NCI-H774 (cell line): ENCODE results near the gene TPO.
"Not testable (repeated sequence)": the region's sequence is repeated elsewhere in the genome, so short reads cannot be mapped to it uniquely, and the experiment has no call there.

Experiments used
- DNase-seq: peaks from one replicate; lab custom pipeline; 2025; lab: John Stamatoyannopoulos, UW

Gene TPO

DNA sequence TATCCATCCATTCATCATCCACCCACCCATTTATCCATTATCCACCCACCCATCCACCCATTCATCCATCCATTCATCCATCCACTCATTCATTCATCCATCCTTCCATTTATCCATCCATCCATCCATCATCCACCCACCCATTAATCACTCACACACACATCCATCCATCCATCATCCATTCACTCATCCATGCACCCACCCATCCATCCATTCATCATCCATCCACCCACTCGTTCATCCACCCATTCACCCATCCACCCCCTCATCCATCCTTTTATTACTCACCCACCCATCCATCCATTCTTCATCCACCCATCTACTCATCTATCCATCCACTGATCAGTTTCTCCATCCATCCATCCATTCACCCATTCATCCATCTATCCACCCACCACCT is 8.1 kb upstream of the TPO start:
- DNase-seq: no peak

DNA sequence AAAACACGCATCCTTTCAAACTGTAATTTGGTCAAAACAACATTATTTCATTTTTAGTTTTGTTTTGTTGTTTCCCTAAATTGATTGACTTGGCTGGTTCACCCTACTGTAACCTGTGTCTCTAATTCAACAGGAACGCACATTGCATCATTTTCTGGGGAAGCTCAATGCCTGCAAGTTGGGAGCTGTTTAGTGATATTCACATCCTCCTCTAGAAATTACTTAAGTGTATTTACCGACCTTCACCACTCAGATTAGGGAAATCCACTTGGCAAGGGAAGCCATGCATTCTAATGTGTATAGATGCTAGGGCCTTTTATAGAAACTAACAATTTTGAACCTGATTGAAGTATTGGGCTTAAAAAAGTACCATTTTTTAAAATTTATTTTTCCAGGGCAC is 7.3 kb upstream of the TPO start:
- DNase-seq: no peak

DNA sequence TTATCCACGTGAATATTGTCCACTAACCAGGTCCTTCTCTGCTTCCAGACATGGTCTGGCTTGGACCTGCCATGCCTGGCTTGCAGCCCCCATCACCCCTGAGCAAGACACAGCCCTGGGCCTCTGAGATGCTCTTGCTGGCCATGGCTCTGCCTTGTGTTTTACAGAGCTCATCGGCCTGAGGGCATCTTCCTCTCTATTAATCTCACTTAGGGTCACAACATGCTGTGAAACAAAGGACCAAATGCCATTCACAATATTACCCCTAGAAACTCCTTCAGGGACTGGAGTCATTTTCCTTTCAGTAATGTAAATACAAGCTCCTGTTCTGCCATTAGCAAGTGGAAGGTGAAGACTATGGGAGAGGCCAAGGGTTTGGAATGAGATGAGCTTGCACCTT is 6.8 kb upstream of the TPO start:
- no peak for DNase-seq

DNA sequence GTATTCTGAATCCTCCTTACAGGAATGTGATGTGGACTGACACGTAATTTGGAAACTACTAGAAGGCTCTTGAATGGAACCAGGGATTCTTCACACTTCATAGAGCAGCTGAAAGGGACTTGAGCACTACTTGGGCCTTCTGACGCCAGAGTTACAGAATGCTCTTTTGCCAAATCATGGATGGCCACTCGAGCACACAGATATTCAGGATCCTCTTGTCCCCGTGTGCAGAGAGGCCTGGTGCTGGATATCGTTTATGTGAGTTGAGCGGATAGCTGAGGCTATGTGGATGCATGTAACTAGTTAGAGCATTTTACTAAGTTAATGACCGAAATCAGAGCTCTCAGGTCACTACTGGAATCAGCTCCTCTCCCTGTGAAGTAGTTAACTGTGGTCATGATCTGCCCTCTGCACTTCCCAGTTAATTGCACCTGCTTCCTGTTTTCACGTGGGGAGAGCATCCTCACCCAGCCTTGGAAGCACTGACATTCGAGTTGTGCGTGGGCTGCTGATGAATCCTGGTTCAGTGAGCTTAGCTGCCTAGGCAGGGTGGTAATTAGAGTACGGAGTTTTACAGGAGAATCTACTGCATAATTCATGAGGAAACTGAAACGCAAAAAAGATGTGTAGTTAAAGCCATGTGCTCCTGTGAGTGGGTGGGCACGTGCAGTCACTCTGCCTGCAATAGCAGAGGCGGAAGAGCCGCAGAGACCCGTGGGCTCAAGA is 5.2 kb upstream of the TPO start:
- DNase-seq: no peak

DNA sequence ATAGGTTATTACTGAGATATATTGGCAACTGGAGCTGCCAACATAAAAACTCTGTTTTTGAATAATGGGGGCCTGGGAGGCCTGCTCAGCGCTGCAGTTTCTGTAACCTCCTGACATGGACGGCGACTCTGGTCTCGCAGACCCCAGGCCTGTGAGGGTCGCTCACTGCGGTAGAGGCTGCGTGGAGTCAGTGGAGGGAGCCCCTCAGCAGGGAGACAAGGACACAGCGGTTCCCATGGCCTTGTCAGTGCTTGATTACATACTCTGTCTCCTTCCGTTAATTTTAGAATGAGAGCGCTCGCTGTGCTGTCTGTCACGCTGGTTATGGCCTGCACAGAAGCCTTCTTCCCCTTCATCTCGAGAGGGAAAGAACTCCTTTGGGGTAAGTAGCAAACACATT is 858 bp downstream of the TPO start:
- no peak for DNase-seq

DNA sequence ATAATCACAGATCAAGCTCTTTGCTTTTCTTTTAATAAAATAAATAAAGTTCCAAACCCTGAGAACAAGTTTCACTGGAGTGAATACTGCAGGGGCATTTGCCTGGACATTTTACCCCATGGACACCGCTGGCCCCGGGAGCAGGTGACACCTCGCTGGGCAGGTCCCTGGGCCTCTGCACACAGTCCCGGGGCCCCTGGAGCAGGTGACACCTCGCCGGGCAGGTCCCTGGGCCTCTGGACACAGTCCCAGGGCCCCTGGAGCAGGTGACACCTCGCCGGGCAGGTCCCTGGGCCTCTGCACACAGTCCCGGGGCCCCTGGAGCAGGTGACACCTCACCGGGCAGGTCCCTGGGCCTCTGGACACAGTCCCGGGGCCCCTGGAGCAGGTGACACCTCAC is 1.6 kb downstream of the TPO start:
- not testable (repeated sequence) for DNase-seq

DNA sequence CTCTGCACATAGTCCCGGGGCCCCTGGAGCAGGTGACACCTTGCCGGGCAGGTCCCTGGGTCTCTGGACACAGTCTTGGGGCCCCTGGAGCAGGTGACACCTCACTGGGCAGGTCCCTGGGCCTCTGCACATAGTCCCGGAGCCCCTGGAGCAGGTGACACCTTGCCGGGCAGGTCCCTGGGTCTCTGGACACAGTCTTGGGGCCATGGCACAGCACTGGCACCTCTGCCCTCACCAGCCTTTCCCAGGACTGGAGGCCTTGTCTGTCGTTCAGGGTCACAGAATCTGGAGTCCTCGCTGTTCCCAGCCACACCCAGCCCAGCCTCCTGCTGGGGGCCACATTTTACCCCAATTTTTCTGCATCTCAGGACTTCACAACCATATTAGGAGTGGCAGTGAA is 2.2 kb downstream of the TPO start:
- DNase-seq: no peak

DNA sequence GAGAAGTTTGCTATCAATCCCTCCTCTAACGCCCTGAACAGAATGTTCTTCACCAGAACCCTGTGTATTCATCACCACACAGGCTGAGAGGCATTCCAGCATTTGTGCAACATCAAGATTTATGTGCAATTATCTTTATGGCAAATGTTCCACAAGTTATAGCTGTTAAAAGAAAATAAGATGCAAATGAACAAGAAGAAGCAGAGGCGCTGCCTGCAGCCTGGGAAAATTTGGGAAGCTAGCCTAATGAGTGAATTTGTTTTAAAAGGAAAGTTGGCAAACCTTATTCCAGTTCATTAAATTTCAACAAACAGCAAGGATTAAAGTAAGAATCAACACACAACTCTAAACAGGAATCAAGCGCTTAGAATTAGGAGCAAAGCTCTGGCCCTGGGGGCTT is 5.3 kb downstream of the TPO start:
- DNase-seq: no peak

DNA sequence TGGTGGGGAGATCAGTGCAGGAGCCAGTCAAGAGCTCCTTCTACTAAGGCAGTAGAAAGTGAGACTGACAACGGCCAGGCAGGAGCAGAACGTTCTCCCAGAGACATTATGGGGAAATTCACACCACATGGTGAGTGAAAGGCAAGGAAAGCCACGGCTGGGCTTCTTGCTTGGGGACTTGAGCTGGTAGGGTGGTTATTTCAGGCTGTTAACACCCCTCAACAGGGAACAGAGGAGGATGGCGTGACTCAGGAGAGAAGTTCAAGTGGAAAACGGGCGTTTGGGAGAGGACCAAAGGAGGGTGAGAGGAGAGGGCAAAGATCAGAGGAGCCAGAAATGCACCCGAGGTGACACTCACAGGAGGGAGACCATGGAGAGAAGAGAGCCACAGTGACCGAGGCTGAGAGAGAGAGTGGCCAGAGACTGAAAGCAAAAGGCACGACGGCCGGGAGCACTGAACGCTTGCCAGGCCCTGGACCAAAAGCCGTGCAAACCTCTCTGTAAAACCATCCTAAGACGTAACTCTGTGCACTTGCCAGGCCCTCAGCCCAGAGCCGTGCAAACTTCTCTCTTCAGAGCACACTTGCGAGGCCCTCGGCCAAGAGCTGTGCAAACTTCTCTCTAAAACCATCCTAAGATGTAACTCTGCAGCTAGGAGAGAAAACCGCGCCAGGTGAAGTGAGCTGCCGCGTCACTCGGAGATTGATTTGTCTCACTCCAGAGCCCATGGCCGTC is 7.7 kb downstream of the TPO start:
- DNase-seq: no peak

DNA sequence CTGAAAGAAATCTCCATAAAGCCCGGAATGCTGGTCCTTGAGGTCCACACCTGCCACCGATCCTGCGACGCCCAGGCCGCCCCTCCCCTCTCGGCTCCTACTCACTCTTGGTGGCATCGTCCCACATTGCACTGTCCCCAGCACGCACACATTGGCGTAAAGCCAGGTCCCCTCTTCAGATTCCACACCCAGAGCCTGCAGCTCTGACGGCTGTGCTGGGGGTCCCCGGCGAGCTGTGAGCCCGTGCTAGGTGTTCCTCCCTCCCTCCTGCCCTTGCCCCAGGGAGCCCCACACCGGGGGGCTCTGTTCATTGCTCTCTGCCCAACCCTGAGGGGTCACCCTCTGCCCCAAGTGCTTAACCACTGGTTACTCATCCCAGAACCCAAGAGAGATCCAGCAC is 8.5 kb downstream of the TPO start:
- no peak for DNase-seq

DNA sequence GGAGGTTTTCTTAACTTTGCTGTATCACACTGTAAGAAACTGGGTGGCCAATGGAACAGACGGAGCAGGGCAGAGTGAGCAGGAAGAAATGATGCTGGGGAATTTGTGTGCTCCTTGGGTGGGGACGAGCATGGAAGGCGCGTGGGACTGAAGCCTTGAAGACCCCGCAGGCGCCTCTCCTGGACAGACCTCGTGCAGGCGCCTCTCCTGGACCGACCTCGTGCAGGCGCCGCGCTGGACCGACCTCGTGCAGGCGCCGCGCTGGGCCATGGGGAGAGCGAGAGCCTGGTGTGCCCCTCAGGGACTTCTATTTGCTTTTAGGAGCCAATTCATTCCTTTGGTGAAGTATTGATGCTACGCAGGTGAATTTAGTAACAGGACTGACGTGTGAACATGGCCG is 8.9 kb downstream of the TPO start:
- DNase-seq: no peak

DNA sequence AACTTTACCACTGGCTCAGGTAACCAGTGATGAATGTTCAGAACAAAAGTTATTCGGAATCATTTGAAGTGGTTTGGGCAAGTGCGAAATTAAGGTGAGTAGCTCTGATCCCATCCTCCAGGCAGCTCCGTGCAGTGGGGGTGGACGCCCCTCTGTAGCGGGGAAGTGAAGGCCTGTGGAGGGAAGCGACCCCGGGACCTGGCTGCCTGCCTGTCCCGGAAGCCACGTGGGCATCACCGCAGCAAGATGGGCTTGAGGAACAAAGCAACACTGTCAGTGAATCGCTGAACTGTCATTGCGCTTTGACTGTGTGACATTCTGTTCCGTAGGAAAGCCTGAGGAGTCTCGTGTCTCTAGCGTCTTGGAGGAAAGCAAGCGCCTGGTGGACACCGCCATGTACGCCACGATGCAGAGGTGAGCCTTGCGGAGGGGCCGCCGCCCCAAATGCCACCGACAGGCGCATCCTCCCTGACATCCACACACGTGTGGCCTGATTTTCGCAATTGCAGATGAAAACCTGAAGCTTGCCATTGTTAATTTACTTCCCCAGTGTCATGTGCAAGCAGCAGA is 9.5 kb downstream of the TPO start:
- no peak for DNase-seq

DNA sequence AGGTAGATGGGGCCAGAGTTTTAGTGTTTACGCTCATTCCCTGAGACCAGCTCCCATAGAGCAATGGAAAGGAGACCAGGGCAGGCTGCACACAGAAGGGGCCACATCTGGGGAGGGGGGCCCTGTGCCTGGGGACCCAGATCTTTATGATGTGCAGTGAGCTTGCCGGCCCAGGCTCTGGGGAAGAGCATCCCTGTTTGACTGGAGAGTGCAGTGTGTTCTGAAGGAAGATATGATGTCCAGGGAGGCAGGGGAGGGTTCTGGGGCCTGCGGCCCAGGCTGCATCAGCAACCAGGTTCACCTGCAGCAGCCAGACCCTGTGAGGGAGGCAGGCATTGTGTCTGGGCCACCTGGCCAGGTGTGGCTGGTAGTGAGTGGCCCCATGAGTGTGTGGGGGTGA is 13.8 kb downstream of the TPO start:
- no peak for DNase-seq

DNA sequence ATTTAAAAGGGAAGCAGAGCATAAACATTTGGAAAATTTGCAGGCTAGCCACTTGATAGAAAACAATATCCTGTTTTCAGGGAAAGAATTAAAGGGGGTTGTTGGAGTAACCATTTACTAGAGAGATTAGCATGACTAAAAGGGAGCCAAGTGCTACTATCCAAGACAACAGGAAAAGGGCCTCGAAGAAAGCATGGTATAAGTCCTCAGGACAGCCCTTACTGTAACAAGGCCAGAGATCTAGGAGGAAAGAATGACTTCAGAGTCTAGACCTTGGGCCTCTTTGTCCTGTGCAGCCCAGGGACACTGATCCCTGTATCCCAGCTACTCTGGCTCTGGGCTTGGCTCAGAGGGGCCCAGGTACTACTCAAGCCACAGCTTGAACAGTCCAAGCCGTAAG is 16.6 kb downstream of the TPO start:
- no peak for DNase-seq

DNA sequence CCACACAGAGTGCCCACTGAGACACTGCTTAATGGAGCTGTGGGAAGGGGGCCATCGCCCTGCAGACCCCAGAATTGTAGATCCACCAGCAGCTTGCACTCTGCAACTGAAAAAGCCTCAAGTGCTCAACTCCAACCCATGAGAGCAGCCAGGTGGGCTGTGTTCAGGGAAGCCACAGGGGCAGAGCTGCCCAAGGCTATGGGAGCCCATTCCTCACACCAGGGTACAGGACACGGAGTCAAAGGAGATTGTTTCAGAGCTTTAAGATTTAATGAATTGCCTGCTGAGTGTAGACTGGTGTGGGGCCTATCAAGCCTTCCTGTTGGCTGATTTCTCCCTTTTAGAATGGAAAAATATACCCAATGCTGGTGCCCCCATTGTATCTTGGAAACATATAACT is 17.2 kb downstream of the TPO start:
- DNase-seq: no peak

DNA sequence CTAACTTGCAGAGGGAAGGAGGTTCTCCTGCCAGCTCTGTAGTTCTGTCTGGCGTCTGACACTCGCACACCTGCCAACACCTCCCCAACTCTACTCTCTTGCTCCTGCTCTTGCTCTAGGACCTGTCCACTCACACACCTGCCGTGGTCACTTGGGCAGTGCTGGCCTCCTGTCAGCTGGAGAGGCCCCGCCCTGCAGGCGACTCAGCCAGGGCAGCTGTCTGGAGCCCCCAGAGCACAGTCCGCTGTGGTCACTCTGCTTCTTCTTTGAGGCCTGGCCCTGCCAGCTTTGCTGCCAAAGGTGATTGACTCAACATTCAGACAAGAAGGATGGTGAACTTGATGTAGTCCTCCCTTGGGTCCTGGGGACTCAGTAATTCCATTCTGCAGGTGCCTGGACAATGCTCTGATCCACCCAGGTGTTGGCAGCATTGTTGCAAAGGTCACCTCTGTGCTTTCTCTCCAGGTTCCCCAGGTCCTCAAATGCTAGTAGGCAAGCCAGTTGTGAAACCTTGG is 18.7 kb downstream of the TPO start:
- no peak for DNase-seq

DNA sequence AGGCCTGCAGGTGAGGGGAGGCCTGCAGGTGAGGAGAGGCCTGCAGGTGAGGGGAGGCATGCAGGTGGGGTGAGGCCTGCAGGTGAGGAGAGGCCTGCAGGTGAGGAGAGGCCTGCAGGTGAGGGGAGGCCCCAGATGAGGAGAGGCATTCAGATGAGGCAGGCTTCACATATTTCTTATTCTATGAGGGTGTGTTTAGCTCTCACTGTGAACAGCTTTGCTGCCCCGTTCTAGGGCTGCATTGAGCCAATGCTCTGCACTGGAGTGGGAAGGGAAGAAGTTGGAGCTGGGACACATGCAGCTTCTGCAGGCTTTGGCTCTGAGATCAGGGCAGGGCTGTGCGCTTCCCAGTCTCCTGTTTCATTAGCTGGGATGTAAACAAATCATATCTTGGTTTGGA is 19.5 kb downstream of the TPO start:
- DNase-seq: no peak

DNA sequence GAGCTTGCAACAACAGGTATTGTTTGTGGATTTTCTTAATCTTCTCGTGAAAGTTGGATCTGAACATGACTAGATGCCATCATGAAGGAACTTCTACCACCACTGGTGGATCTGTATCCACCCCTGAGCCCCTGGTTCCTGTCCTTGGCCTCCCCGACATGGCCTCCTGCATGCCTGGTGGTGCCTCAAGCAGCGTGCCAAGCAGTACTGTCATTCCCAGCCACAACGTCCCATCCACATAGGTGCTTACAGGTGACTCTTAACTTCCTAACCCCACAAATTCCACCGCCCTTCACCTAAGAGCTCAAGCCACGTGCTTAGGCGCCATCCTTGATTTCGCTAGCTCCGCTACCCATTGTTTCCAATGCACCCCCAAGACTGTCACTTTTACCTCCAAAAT is 23.1 kb downstream of the TPO start:
- no peak for DNase-seq

DNA sequence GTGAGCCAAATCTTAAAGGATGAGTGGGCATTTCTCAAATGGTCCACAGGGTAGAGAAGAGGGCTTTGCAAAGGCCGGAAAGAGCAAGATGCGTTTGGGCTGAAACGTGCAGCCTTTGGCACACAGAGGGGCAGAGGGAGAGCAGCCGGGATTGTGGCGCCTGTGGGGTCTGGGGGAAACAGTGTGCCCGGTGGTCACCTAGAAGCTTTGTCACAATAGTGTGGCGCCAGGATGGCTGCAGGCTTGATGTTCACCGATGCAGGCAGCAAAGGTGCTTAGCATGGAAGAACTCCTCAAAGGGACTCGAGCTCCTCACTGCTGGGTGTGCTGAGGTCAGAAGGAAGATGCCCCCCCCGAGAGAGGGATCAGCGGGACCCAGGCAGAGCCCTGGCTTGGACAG is 23.8 kb downstream of the TPO start:
- no peak for DNase-seq

DNA sequence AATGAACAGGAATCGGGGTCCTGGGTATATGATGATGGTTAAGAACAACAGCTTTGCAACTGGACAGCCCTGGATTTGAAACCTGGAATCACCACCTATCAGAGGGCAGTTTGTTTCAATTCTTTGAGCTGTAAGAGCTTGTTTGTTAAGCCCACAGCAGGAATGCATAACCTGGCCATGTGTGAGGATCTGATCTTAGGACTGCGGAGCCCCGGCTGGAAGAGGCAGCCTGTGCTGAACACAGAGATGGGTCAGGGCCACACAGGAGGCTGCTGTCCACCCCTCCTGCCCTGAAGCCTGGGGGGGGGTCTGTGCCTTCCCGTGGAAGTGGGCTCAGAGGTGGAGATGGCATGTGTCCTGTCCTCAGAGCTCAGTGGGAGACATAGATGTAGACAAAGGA is 24.3 kb downstream of the TPO start:
- no peak for DNase-seq

DNA sequence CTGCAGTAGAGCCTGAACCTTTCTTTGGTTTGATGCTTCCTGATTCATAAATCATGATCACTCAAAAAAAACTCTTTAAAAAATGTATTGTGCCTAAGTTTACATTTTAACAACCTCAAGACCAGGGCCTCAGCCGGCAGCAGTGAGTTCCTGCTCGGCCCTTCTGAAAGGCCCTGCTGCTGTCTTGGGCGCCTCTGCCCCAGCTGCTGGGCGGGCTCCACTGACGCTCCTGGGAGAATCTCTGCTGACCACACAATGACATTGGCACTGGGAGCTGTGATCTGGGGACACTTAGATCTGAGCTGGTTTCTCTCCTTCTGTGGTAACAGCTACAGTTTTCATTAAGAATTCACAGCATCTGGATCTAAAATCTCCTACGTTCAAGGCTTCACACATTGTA is 25.7 kb downstream of the TPO start:
- DNase-seq: no peak

DNA sequence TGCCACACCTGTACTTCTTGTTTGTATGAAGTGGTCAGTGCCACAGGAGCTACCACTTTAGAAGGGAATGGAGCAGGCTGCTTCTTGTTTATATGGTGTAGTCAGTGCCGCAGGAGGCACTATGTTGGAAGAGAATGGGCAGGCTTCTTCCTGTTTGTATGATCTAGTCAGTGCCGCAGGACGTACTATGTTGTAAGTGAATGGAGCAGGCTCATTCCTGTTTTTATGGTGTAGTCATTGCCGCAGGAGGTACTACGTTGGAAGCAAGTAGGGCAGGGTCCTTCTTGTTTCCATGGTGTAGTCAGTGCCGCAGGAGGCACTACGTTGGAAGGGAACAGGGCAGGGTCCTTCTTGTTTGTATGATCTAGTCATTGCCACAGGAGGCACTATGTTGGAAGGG is 27.3 kb downstream of the TPO start:
- no peak for DNase-seq

DNA sequence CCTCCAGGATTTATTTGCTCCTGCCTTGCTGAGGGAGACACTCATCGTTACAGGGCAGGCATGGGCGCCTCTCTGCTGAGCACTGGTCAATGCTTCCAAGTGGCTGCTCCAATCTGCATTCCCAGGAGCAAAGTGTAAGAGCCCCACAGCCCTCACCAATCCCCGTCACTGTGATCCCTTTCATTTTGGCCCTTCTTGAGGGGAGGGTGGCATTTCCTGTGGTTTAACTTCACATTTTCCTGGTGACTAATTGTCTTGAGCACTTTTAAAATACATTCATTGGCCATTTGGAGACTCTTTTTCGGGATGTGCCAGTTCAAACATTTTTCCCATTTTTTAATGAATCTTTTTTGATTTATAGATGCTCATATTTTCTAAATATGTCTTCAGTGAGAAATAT is 33.0 kb downstream of the TPO start:
- DNase-seq: no peak

DNA sequence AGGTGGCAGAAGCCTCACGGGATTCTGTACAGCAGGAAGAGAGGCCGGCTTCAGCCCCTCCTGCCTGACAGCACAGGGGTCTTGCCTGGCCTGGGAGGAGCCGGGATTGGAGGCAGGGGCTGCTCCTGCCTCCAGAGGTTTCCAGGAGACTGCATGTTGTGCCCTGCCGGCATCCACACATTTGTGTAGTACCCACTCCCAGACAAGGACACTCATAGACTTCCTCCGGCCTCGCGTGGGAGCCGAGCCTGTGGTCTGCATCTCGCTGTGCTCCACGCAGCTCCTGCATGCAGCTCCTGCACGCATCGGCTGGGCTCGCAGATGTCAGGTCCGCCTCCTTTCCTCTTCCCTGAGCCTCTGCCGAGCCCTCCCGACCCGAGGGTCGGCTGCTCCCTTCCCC is 34.7 kb downstream of the TPO start:
- DNase-seq: no peak
